D721Med (cell line): Measurements from ENCODE around the gene MAP4K4.

Experiments
- DNase-seq: peaks from one replicate; pipeline ENCODE4 v3.0.0; 2011; ENCODE audit warnings: low spot score; ENCODE audit not compliant: insufficient read length
- FAIRE-seq: peaks from 2 replicates; lab custom pipeline; 2011; peaks lifted over from hg19 to GRCh38; lab: Jason Lieb, UNC
- TF ChIP-seq, protein P1 (sequence below): IDR thresholded peaks from 2 replicates; pipeline ENCODE4 v1.5.1; 2012; ENCODE audit warnings: mild to moderate bottlenecking, control low read depth; ENCODE audit not compliant: insufficient read depth; ENCODE audit errors: missing control alignments

Gene MAP4K4

DNA sequence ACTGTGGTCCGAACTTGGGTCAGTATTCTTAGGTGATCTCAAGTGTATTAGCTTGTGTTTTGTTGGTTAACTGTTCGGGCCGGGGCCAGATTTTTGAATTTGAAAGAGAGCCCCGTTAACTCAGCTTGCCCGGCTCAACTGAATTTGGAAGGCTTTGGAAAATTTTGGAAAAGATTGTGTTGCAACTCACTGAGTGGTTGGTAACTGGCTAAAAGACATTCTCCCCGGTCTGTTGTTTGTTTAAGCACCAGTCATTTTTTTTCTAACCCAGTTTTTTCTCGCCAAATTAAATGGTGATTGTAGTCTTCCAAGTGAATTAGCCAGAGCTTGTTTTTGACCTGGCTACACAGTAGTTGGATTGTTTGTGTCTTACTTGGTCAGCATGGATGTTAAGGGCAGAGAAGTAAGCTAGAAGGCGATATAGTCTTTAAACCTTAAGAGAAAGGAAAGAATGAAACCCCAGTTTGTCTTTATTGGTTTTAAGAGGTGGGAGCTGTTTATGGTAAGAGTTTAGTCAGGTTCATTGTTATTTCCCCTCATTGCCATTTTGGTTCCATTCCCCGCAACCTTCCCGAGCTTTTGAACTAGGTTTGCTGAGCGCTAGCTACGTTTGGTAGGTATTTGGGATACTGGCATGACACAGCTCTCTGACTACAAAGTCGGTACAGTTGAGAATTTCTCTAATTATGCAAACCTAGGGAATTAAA is 2.4 kb downstream of the MAP4K4 start:
- DNase-seq (no peak), FAIRE-seq (no peak)
- TF ChIP-seq, protein P1, sequence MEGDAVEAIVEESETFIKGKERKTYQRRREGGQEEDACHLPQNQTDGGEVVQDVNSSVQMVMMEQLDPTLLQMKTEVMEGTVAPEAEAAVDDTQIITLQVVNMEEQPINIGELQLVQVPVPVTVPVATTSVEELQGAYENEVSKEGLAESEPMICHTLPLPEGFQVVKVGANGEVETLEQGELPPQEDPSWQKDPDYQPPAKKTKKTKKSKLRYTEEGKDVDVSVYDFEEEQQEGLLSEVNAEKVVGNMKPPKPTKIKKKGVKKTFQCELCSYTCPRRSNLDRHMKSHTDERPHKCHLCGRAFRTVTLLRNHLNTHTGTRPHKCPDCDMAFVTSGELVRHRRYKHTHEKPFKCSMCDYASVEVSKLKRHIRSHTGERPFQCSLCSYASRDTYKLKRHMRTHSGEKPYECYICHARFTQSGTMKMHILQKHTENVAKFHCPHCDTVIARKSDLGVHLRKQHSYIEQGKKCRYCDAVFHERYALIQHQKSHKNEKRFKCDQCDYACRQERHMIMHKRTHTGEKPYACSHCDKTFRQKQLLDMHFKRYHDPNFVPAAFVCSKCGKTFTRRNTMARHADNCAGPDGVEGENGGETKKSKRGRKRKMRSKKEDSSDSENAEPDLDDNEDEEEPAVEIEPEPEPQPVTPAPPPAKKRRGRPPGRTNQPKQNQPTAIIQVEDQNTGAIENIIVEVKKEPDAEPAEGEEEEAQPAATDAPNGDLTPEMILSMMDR, result no peak

DNA sequence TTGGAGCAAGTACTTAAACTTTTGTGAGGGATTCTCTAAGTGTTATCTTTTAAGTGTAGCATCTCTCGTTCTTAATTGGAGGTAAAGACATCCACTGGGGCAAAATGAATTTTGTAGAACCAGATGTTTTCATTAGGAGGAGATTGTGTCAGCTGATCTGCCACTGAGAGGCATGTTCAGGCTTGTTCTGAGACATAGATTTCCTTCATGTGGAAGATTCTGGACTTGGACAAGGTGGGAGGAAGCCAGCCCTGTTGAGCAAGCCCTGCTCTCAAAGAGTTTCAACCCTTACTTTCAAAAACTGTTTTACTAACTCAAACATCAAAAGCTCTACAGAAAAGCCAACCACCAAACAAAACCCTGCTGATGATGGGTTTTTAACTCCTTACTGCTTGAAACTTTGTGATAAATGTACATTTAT is 6.5 kb downstream of the MAP4K4 start:
- FAIRE-seq (no peak), DNase-seq (no peak)
- TF ChIP-seq, protein P1, result no peak

- FAIRE-seq, result no peak
- TF ChIP-seq, protein P1, result no peak
- no peak for DNase-seq
Observed at GRCh38 chr2:101704816-101705578, 7.5 kb downstream of the MAP4K4 start.

DNA sequence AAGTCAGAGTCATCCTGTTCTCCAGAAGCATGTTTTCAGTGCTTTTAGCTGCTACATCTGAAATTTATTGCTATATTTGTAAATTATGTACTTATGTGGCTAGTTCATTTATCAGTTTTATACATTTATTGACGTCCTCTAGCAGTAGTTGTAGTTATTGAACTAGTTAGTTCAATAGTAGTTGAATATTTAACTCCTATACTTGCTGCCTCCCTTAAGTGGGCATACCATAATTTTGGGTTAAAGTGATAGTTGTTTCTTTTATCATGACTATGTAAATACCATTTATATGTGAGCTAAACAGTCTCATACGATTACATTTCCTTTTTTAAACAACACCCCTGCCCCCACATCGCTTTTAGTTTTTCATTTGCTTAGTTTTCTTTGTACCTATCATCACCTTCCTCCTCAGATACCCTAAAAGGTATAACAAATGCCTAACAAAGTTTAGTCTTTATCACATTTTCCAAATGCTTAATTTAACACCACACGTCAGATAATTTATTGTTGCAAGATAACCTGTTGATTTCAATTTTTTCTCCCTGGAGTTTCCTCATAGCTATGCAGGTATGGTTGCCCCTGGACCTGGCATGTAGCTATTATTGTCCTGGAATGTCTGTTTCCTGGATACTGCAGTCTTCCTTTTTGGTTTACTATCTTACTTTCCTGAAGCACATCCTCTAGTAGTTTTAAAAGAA is 8.8 kb downstream of the MAP4K4 start:
- FAIRE-seq (no peak), DNase-seq (no peak)
- TF ChIP-seq, protein P1, result no peak

DNA sequence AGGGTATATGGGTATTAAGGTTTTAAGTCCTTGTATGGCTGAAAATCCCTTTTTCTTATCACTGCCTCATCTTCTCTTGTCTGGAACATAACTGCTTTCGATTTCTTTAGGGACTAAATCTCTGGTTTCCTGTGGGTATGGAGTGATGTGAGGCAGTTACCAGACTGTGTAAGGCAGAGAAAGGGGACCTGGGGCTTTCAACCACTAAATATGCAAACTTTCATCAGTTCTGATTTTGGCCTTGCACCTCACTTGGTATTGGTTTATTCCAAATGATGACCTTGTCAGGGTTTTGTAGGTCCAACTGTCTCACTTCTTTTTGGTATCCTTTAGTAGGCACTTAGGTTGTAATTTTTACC is 9.3 kb downstream of the MAP4K4 start:
- no peak for FAIRE-seq
- TF ChIP-seq, protein P1, result no peak
- no peak for DNase-seq

DNA sequence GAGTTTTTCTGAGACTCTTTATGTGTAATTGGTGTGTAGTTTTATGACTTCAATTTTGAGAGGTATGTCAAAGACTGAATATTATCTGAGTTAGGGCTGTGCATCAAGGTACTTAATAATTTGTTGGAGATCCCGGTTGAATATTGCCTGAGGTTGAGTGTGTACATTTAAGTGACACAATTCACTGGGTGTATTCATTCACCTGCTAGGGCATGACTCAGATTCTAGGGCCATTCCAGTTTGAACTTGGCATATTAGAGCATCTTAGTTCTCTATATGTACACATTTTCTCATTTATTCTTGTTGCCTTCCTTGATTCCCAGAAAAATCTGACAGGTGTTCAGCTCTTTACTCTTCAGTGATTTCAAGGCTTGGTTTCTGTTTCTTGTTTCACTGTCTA is 12.5 kb downstream of the MAP4K4 start:
- TF ChIP-seq, protein P1, result no peak
- DNase-seq (no peak), FAIRE-seq (no peak)
